ENCODE measurements around the gene NPM1.
"Not testable (repeated sequence)": the region's sequence is repeated elsewhere in the genome, so short reads cannot be mapped to it uniquely, and the experiment has no call there.

NPM1 gene

GRCh38 chr5:171387345-171387969 lies at the start of gene NPM1:
Gene NPM1, plus strand, starts transcription at chr5:171387849. Its CDS starts 100 bp downstream, at chr5:171387949.
- peak; percentile 95 to 96 (median 95) for DNase-seq

GRCh38 chr5:171340042-171340441 lies 47.6 kb upstream of the NPM1 start:
- DNase-seq: no peak

- DNase-seq: no peak
These were observed 47.2 kb upstream of the NPM1 start for GRCh38 chr5:171340491-171340890.

- DNase-seq: no peak
These were observed 45.1 kb upstream of the NPM1 start for GRCh38 chr5:171342362-171343111.

GRCh38 chr5:171344936-171345608 lies 42.6 kb upstream of the NPM1 start:
- DNase-seq: no peak

- no peak for DNase-seq
These were observed 36.0 kb upstream of the NPM1 start for GRCh38 chr5:171351536-171352073.

- no peak for DNase-seq
These were observed 32.3 kb upstream of the NPM1 start for GRCh38 chr5:171355302-171355724.

- no peak for DNase-seq
These were observed 29.8 kb upstream of the NPM1 start for GRCh38 chr5:171357843-171358242.

- DNase-seq: not testable (repeated sequence)
These were observed 26.5 kb upstream of the NPM1 start for GRCh38 chr5:171361151-171361550.

- not testable (repeated sequence) for DNase-seq
These were observed 24.4 kb upstream of the NPM1 start for GRCh38 chr5:171363249-171363648.

GRCh38 chr5:171363846-171364245 lies 23.8 kb upstream of the NPM1 start:
- DNase-seq: no peak

GRCh38 chr5:171365351-171365750 lies 22.3 kb upstream of the NPM1 start:
- no peak for DNase-seq

- DNase-seq: no peak
These were observed 21.0 kb upstream of the NPM1 start for GRCh38 chr5:171366645-171367044.

- no peak for DNase-seq
These were observed 20.0 kb upstream of the NPM1 start for GRCh38 chr5:171367424-171368370.

GRCh38 chr5:171369056-171369455 lies 18.6 kb upstream of the NPM1 start:
- DNase-seq: no peak

GRCh38 chr5:171369898-171370297 lies 17.8 kb upstream of the NPM1 start:
- DNase-seq: no peak

GRCh38 chr5:171370881-171371280 lies 16.8 kb upstream of the NPM1 start:
- DNase-seq: not testable (repeated sequence)

GRCh38 chr5:171371326-171371725 lies 16.3 kb upstream of the NPM1 start:
- no peak for DNase-seq

GRCh38 chr5:171379961-171380360 lies 7.7 kb upstream of the NPM1 start:
- no peak for DNase-seq

- DNase-seq: not testable (repeated sequence)
These were observed 3.2 kb upstream of the NPM1 start for GRCh38 chr5:171384416-171384815.

GRCh38 chr5:171384999-171385398 lies 2.6 kb upstream of the NPM1 start:
- not testable (repeated sequence) for DNase-seq

GRCh38 chr5:171386006-171386671 lies 1.5 kb upstream of the NPM1 start:
- no peak for DNase-seq

Measured in activated naive CD4-positive, alpha-beta T cell (primary cell).